Common myeloid progenitor, CD34-positive (primary cell): ENCODE results near the gene CR1L.

ENCODE experiments used
- CTCF ChIA-PET: fragments of 350-600 bp; sonication (Branson Sonifier 250); formaldehyde crosslinking; loops from one replicate; lab custom pipeline; 2021; ENCODE audit warnings: antibody characterized with exemption; lab: Charles Lee
- POLR2A ChIA-PET: fragments of 350-600 bp; sonication (Branson Sonifier 250); formaldehyde crosslinking; loops from one replicate; lab custom pipeline; 2021; ENCODE audit warnings: antibody characterized with exemption; lab: Charles Lee
- DNase-seq, 3 donors: peaks; one replicate each; pipeline versions ENCODE4 v3.0.0 to v3.0.0-alpha.2; 2013
- H3K27ac ChIP-seq, 2 experiments: 1 replicate in 1 of 2; 2 replicates in 1 of 2; pipeline ENCODE4 v1.7.0; 2013; ENCODE audit warnings: inconsistent platforms in 2 of 2, low read length in 2 of 2, mild to moderate bottlenecking in 2 of 2, low read depth in 1 of 2, moderate library complexity in 1 of 2; ENCODE audit not compliant: severe bottlenecking in 2 of 2, insufficient read depth in 1 of 2, poor library complexity in 1 of 2
- H3K27me3 ChIP-seq, 5 experiments: replicated peaks in 2 of 5; 1 replicate in 3 of 5; 2 replicates in 2 of 5; pipeline versions ENCODE4 v1.6.1 to v1.7.0; 2013; ENCODE audit warnings: low read length in 4 of 5, mild to moderate bottlenecking in 2 of 5, moderate library complexity in 2 of 5, inconsistent platforms in 1 of 5; ENCODE audit not compliant: insufficient read depth in 5 of 5, control insufficient read depth in 4 of 5
- H3K36me3 ChIP-seq, 4 experiments: 1 replicate in 2 of 4; 2 replicates in 2 of 4; pipeline versions ENCODE4 v1.6.1 to v1.7.0; 2013; ENCODE audit warnings: low read length in 3 of 4, control low read depth in 1 of 4, mild to moderate bottlenecking in 1 of 4; ENCODE audit not compliant: control insufficient read depth in 4 of 4, insufficient read depth in 4 of 4
- H3K4me1 ChIP-seq, 4 experiments: 1 replicate in 3 of 4; 2 replicates in 1 of 4; pipeline versions ENCODE4 v1.6.1 to v1.7.1; 2013; ENCODE audit warnings: low read length in 3 of 4, mild to moderate bottlenecking in 3 of 4, control low read depth in 1 of 4, inconsistent platforms in 1 of 4, moderate library complexity in 1 of 4; ENCODE audit not compliant: control insufficient read depth in 4 of 4, insufficient read depth in 4 of 4; ENCODE audit errors: control extremely low read depth in 1 of 4
- H3K4me3 ChIP-seq, 7 experiments: 1 replicate in 4 of 7; 2 replicates in 3 of 7; pipeline versions ENCODE4 v1.5.1 to v1.7.0; 2013; ENCODE audit warnings: mild to moderate bottlenecking in 7 of 7, low read length in 6 of 7, moderate library complexity in 6 of 7, inconsistent platforms in 2 of 7, low read depth in 2 of 7, control low read depth in 1 of 7; ENCODE audit not compliant: insufficient read depth in 4 of 7, control insufficient read depth in 1 of 7; ENCODE audit errors: extremely low read depth in 1 of 7
- H3K9me3 ChIP-seq, 5 experiments: 1 replicate in 4 of 5; 2 replicates in 1 of 5; pipeline versions ENCODE4 v1.6.1 to v1.7.1; 2013; ENCODE audit warnings: low read length in 4 of 5, mild to moderate bottlenecking in 2 of 5, inconsistent platforms in 1 of 5, low read depth in 1 of 5, moderate library complexity in 1 of 5; ENCODE audit not compliant: control insufficient read depth in 4 of 5, insufficient read depth in 2 of 5; ENCODE audit errors: control extremely low read depth in 1 of 5
- WGBS: methylation state at CpG from one replicate; pipeline ENCODE4 v1.1.5; 2013; ENCODE audit not compliant: insufficient coverage; 5-methylcytosine and 5-hydroxymethylcytosine counted together

The CR1L gene

GRCh38 chr1:207649865-207650580, 5.1 kb downstream of the CR1L start:
- WGBS, result 93% methylated on average over 4 of the region's 4 CpGs
- H3K4me3 ChIP-seq, result no peak overlapping the region
- H3K36me3 ChIP-seq, result no peaks in the 10 kb centered on the region
- H3K4me1 ChIP-seq, result peaks cover 0 to 8% (median 4%) of the 10 kb centered on the region in 4 experiments
- ChIA-PET CTCF (interaction anchor here (0.9 to 1.4 kb wide), 3 partner anchors 27 to 49 kb away, joined by 3 read pairs; no protein-coding TSS in a partner anchor), POLR2A (no interaction called here)
- no peaks in the 10 kb centered on the region for H3K9me3 ChIP-seq
- H3K27ac ChIP-seq, result no peak overlapping the region
- no peak for DNase-seq
- H3K27me3 ChIP-seq, result peaks cover 0 to 5% (median 0%) of the 10 kb centered on the region in 5 experiments

- CTCF ChIA-PET, result interaction anchor here (2.2 kb wide), 1 partner anchor 32 kb away, joined by 5 read pairs; no protein-coding TSS in a partner anchor
- peaks cover 0 to 3% (median 0%) of the 10 kb centered on the region in 5 experiments for H3K27me3 ChIP-seq
- H3K36me3 ChIP-seq, result no peaks in the 10 kb centered on the region
- H3K9me3 ChIP-seq, result no peaks in the 10 kb centered on the region
- peaks cover 0 to 5% (median 0%) of the 10 kb centered on the region in 4 experiments for H3K4me1 ChIP-seq
- H3K4me3 ChIP-seq, result no peak overlapping the region
- POLR2A ChIA-PET, result interaction anchor here (0.6 kb wide), 1 partner anchor 100 kb away, joined by 6 read pairs; no protein-coding TSS in a partner anchor
- DNase-seq, result no peak
- H3K27ac ChIP-seq, result no peak overlapping the region
- WGBS, result no CpG with 5 or more reads among the region's 1 CpG
These were observed 6.7 kb downstream of the CR1L start for GRCh38 chr1:207651583-207651982.

DNA sequence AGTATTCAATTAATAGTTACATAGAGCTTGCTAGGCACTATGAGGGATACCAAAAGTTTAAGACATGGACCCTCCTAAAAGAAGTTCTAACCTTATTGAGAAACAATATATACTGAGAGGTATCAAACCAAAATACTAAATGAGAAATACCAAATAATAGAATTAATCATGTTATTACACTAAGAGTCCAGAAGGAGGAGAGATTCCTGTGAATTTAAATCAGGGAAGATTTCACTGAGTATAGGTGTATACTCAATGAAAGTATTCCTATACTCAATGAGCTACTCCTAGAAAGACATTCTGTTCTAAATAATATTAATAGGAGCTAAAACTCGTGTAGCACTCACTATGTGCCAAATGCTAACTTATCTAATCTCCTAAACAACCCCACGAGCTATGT, 9.4 kb downstream of the CR1L start:
- WGBS, result no CpG with 5 or more reads among the region's 2 CpGs
- ChIA-PET POLR2A (no interaction called here), CTCF (interaction anchor here (0.8 to 1.3 kb wide), 4 partner anchors 12 to 21 kb away, joined by 3 to 4 read pairs (median 3); no protein-coding TSS in a partner anchor)
- H3K4me3 ChIP-seq, result no peak overlapping the region
- no peaks in the 10 kb centered on the region for H3K27me3 ChIP-seq
- no peak overlapping the region for H3K27ac ChIP-seq
- DNase-seq, result no peak
- no peaks in the 10 kb centered on the region for H3K9me3 ChIP-seq
- no peaks in the 10 kb centered on the region for H3K36me3 ChIP-seq
- H3K4me1 ChIP-seq, result no peaks in the 10 kb centered on the region

DNA sequence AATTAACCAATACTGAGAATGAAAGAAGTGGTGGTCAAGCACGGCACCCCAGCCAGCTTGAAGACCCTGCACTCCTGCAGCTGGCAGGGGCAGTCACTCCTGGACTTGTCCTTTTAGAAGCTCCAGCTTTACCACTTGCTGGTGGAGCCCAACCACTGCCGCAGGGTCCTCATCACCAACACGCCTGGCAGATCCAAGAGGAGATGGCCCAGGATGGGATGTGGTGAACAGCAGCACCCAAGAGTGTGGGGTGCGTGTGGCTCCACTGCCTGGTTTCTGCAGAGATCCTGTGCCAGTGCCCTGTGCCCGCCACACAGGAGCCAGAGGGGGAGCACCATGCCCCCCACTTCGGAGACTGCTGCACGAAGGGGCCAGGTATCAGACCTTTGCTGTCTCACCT, 13.5 kb downstream of the CR1L start:
- H3K4me1 ChIP-seq, result no peaks in the 10 kb centered on the region
- H3K4me3 ChIP-seq, result no peak overlapping the region
- peaks cover 0 to 2% (median 0%) of the 10 kb centered on the region in 5 experiments for H3K9me3 ChIP-seq
- no peaks in the 10 kb centered on the region for H3K36me3 ChIP-seq
- no peak for DNase-seq
- CTCF ChIA-PET, result interaction anchor here (1.3 kb wide), 1 partner anchor 79 kb away, joined by 3 read pairs; no protein-coding TSS in a partner anchor
- POLR2A ChIA-PET, result no interaction called here
- no peak overlapping the region for H3K27ac ChIP-seq
- no peaks in the 10 kb centered on the region for H3K27me3 ChIP-seq
- 82% methylated on average over 7 of the region's 7 CpGs for WGBS

DNA sequence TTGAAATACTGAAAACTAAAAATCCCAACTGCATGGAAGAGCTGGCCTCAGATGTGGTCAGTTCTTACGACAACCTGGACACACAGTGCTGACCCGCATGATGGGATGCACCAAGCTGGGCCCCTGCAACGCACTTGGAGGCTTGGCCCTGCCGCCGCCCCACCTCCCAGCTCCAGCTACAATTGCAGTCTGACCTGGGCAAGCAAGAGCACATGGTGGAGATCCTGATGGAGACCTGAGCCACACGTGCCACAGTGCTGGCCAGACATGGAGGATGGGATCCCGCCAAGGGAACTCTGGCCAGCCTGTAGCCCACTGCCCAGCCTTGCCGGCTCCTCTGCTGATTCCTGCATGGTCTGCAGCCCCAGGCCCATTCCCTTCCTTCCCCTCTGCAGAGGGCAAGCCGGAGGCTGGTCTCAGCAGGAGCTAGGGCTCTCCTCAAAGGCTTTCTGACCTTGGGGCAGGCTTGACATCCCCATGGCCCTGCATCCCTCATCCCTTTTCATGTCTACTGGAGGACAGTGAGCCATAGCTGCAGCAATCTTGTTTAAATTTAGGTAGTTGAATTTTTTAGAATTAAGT, 14.1 kb downstream of the CR1L start:
- DNase-seq, result no peak

DNA sequence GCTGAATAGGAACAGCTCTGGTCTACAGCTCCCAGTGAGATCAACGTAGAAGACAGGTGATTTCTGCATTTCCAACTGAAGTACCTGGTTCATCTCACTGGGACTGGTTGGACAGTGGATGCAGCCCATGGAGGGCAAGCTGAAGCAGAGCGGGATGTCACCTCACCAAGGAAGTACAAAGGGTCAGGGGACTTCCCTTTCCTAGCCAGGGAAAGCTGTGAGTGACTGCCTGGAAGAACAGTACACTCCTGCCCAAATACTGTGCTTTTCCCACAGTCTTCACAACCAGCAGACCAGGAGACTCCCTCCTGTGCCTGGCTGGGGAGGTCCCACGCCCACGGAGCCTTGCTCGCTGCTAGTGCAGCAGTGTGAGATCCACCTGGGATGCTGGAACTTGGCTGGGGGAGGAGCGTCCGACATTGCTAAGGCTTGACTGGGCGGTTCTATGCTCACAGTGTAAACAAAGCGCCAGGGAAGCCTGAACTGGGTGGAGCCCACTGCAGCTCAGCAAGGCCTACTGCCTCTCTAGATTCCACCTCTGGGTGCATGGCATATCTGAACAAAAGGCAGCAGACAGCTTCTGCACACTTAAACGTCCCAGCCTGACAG, 14.7 kb downstream of the CR1L start:
- H3K36me3 ChIP-seq, result no peaks in the 10 kb centered on the region
- no peak overlapping the region for H3K27ac ChIP-seq
- 86% methylated on average over 9 of the region's 10 CpGs for WGBS
- H3K27me3 ChIP-seq, result no peaks in the 10 kb centered on the region
- H3K9me3 ChIP-seq, result peaks cover 0 to 5% (median 0%) of the 10 kb centered on the region in 5 experiments
- H3K4me1 ChIP-seq, result no peaks in the 10 kb centered on the region
- H3K4me3 ChIP-seq, result no peak overlapping the region
- POLR2A ChIA-PET, result no interaction called here
- CTCF ChIA-PET, result interaction anchor here (1.1 to 1.3 kb wide), 3 partner anchors 12 to 138 kb away, joined by 3 to 6 read pairs (median 3); no protein-coding TSS in a partner anchor
- no peak for DNase-seq

More for the DNA sequence above, 14.1 kb downstream of the CR1L start:
- Histone ChIP-seq H3K27ac (no peak overlapping the region), H3K36me3 (no peaks in the 10 kb centered on the region), H3K27me3 (no peaks in the 10 kb centered on the region), H3K9me3 (peaks cover 0 to 5% (median 0%) of the 10 kb centered on the region in 5 experiments), H3K4me1 (no peaks in the 10 kb centered on the region), H3K4me3 (no peak overlapping the region)
- CTCF ChIA-PET, result interaction anchor here (1.1 to 1.3 kb wide), 3 partner anchors 13 to 138 kb away, joined by 3 to 6 read pairs (median 3); no protein-coding TSS in a partner anchor
- POLR2A ChIA-PET, result no interaction called here
- 85% methylated on average over 9 of the region's 9 CpGs for WGBS
